K562 (cell line): Measurements from ENCODE around the gene F2RL1.

ENCODE experiments used
- CBX2 ChIP-seq: fragments of 200-600 bp; sonication (generic); IDR thresholded peaks from one replicate; pipeline ENCODE4 v1.6.1; 2012; ENCODE audit warnings: mild to moderate bottlenecking, low read length, inconsistent platforms; ENCODE audit not compliant: insufficient read depth, poor library complexity, severe bottlenecking
- GABPA ChIP-seq: fragments of 200-800 bp; sonication (Bioruptor generic); conservative IDR thresholded peaks from 2 replicates; pipeline ENCODE4 v1.6.1; 2016; ENCODE audit warnings: low read depth, missing genetic modification characterization, missing compliant biosample characterization
- SIN3A ChIP-seq, 2 experiments: fragments of 150-350 bp in 1 of 2; IDR thresholded peaks; 2 replicates each; pipeline ENCODE4 v1.6.1; 2011 to 2016; ENCODE audit warnings: borderline replicate concordance in 2 of 2, low read depth in 2 of 2, low read length in 2 of 2, mild to moderate bottlenecking in 2 of 2, moderate library complexity in 2 of 2; ENCODE audit not compliant: control insufficient read depth in 1 of 2

DNA sequence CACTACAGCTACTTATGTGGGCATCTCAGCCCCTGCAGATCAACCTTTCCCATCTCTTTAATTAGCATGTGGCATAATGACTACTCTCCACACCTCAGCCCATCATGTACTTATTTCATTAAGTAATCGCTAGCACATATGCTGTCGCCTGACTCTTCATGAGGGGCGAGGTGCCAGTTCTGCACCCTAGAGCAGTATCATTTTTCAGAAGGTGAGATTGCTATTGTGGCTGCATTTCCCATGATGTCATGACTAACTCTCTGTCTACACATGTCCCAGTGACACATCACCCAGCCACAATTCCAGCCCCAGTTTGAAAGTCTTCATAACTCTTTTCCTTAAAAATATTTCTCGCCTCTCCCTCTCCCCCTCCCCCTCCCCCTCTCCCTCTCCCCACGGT, 7.6 kb upstream of the F2RL1 start:
- TF ChIP-seq GABPA (tag) (no peak), CBX2 (no peak), SIN3A (IDR thresholded peaks at IDR 0.05; ENCODE audit: borderline replicate concordance in 2 of 2, control insufficient read depth in 1 of 2, low read depth in 2 of 2, low read length in 2 of 2) (no peak)
